Fibroblast of lung (primary cell): Measurements from ENCODE around the gene NEURL2.

Experiments
- EZH2 ChIP-seq: IDR thresholded peaks from 2 replicates; pipeline ENCODE4 v1.5.1; 2012; ENCODE audit warnings: low read length, control low read depth, mild to moderate bottlenecking; ENCODE audit errors: missing control alignments
- TF ChIP-seq, protein P1 (sequence below), 2 donors: IDR thresholded peaks in 1 of 2; conservative IDR thresholded peaks in 1 of 2; 1 replicate in 1 of 2; 2 replicates in 1 of 2; pipeline ENCODE4 v1.5.1; 2011 to 2012; ENCODE audit warnings: low read length in 2 of 2, control low read depth in 1 of 2, inconsistent platforms in 1 of 2, low read depth in 1 of 2, mild to moderate bottlenecking in 1 of 2

DNA sequence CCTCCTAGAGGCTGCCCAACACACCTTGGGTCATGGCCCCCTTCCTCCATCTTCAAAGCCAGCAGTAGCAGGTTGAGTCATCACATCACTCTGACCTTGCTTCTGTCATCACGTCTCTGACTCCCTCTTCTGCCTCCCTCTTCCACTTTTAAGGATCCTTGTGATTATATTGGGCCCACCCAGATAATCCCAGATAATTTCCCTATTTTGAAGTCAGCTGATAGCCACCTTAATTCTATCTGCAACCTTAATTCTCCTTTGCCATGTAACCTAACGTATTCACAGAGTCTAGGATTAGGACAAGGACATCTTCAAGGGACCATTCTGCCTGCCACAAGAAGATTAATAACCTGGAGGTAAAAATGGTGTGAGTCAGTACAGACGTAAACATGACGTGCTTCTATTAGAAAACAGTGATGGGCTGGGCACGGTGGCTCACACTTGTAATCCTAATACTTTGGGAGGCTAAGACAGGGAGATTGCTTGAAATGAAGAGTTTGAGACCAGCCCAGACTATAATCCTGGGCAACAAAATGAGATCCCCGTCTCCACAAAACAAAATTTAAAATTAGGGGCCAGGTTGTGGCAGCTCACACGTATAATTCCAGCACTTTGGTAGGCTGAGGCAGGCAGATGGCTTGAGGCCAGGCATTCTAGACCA lies 30.3 kb downstream of the NEURL2 start:
- TF ChIP-seq, protein P1, sequence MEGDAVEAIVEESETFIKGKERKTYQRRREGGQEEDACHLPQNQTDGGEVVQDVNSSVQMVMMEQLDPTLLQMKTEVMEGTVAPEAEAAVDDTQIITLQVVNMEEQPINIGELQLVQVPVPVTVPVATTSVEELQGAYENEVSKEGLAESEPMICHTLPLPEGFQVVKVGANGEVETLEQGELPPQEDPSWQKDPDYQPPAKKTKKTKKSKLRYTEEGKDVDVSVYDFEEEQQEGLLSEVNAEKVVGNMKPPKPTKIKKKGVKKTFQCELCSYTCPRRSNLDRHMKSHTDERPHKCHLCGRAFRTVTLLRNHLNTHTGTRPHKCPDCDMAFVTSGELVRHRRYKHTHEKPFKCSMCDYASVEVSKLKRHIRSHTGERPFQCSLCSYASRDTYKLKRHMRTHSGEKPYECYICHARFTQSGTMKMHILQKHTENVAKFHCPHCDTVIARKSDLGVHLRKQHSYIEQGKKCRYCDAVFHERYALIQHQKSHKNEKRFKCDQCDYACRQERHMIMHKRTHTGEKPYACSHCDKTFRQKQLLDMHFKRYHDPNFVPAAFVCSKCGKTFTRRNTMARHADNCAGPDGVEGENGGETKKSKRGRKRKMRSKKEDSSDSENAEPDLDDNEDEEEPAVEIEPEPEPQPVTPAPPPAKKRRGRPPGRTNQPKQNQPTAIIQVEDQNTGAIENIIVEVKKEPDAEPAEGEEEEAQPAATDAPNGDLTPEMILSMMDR (conservative IDR thresholded peaks at IDR 0.05 in 1 of 2, IDR thresholded peaks at IDR 0.05 in 1 of 2; ENCODE audit: low read depth in 1 of 2, low read length in 2 of 2) = no peak
- no peak for TF ChIP-seq EZH2
